LHCN-M2 (cell line): Measurements from ENCODE around the gene TRIM40. TPM values are rescaled to one million over a fixed set of nuclear protein-coding genes. Genes with fewer than 3 reads are reported as not detected.

Source experiments
- total RNA-seq: library from RNA; depleted of rRNA; stranded (reverse); fragments of >200 nt; gene quantifications from 2 replicates; pipeline ENCODE4 v1.2.3, GENCODE V29; 2014; rRNA removed

TRIM40 gene
- total RNA-seq, 1 experiment from 2014 or later: not detected

Other genes with a start within 250 kb of the TRIM40 start
- 412 and 438 TPM in 2 replicates for gene HLA-A, start 193.6 kb upstream of the TRIM40 start, total RNA-seq
- 17.6 and 20.0 TPM in 2 replicates for gene POLR1H, start 74.9 kb upstream of the TRIM40 start, total RNA-seq
- gene PPP1R11, start 68.9 kb upstream of the TRIM40 start, total RNA-seq: 43.0 and 47.1 TPM in 2 replicates
- not detected in 2 replicates for gene RNF39, start 60.4 kb upstream of the TRIM40 start, total RNA-seq
- not detected in 2 replicates for gene TRIM31, start 23.1 kb upstream of the TRIM40 start, total RNA-seq
- gene TRIM10, start 25.1 kb downstream of the TRIM40 start, total RNA-seq: not detected in 2 replicates
- gene TRIM15, start 27.4 kb downstream of the TRIM40 start, total RNA-seq: not detected in 2 replicates
- 35.1 and 36.7 TPM in 2 replicates for gene TRIM26, start 77.3 kb downstream of the TRIM40 start, total RNA-seq
- gene TRIM39, start 190.8 kb downstream of the TRIM40 start, total RNA-seq: 10.8 and 13.1 TPM in 2 replicates
- 45.2 and 53.9 TPM in 2 replicates for gene RPP21, start 209.0 kb downstream of the TRIM40 start, total RNA-seq